Measurements from ENCODE around the gene TMEM219. TPM values are rescaled to one million over a fixed set of nuclear protein-coding genes. Genes with fewer than 3 reads are reported as not detected.

Gene TMEM219
- polyA plus RNA-seq, 1 of the 3 experiments (the other 2 are of a cell fraction): 101 TPM

- TF ChIP-seq TEAD4 (IDR thresholded peaks at IDR 0.05; ENCODE audit: borderline replicate concordance, insufficient read depth): no peak
- no peak for TF ChIP-seq EP300 (IDR thresholded peaks at IDR 0.05; ENCODE audit: borderline replicate concordance in 1 of 2, low read depth in 1 of 2, low read length in 1 of 2)
- no peak for TF ChIP-seq CTCF (IDR thresholded peaks at IDR 0.05)
- no peak for TF ChIP-seq MEF2A (IDR thresholded peaks at IDR 0.05; ENCODE audit: borderline replicate concordance, low read depth)
- no peak for TF ChIP-seq FOSL2 (IDR thresholded peaks at IDR 0.05; ENCODE audit: borderline replicate concordance, low read depth)
- TF ChIP-seq MAX (IDR thresholded peaks at IDR 0.05; ENCODE audit: low read depth): no peak
These were observed 21.7 kb downstream of the TMEM219 start (continued) for GRCh38 chr16:29983420-29984136.

- Histone ChIP-seq H3K36me3 (replicated peaks in 1 of 2; ENCODE audit: control insufficient read depth in 1 of 2, insufficient read depth in 2 of 2, low read length in 1 of 2) (peaks cover 40 to 97% of the 10 kb centered on the region in 2 experiments), H3F3A (replicated peaks; ENCODE audit: insufficient read depth) (no peaks in the 10 kb centered on the region), H4K20me1 (ENCODE audit: insufficient read depth) (no peaks in the 10 kb centered on the region), H3K9me2 (no peaks in the 10 kb centered on the region), H3K4me3 (ENCODE audit: low read depth in 2 of 2, low read length in 1 of 2) (no peak overlapping the region), H3K9ac (no peak overlapping the region), H3K27ac (ENCODE audit: low read depth in 2 of 2, low read length in 1 of 2) (no peak overlapping the region), H3K4me2 (no peak overlapping the region), H3K9me3 (no peaks in the 10 kb centered on the region), H3K27me3 (ENCODE audit: insufficient read depth) (no peaks in the 10 kb centered on the region), H2AFZ (ENCODE audit: low read depth) (no peak overlapping the region), H3K4me1 (ENCODE audit: control insufficient read depth in 1 of 2, insufficient read depth in 2 of 2, low read depth in 1 of 2, low read length in 1 of 2) (no peaks in the 10 kb centered on the region), H3K79me2 (ENCODE audit: insufficient read depth) (no peaks in the 10 kb centered on the region)
- POLR2A ChIA-PET: no interaction called here
- WGBS (ENCODE audit: low lambda C conversion rate): 89% methylated on average over 5 of the region's 6 CpGs
- no peak for TF ChIP-seq NFIC (IDR thresholded peaks at IDR 0.05; ENCODE audit: borderline replicate concordance)
- TF ChIP-seq JUND (IDR thresholded peaks at IDR 0.05): no peak
- no peak for TF ChIP-seq FOSL2 (IDR thresholded peaks at IDR 0.05; ENCODE audit: borderline replicate concordance, low read depth)
- TF ChIP-seq PBX3 (IDR thresholded peaks at IDR 0.05): no peak
- no peak for TF ChIP-seq RXRA (IDR thresholded peaks at IDR 0.05; ENCODE audit: borderline replicate concordance, low read depth)
- TF ChIP-seq FOXJ3 (CRISPR knock-in tag; IDR thresholded peaks at IDR 0.05): no peak
- no peak for TF ChIP-seq TEAD4 (IDR thresholded peaks at IDR 0.05; ENCODE audit: borderline replicate concordance, insufficient read depth)
- TF ChIP-seq EP300 (IDR thresholded peaks at IDR 0.05; ENCODE audit: borderline replicate concordance in 1 of 2, low read depth in 1 of 2, low read length in 1 of 2): no peak
- TF ChIP-seq SMC3 (IDR thresholded peaks at IDR 0.05; ENCODE audit: low read depth, low read length): no peak
- no peak for TF ChIP-seq CHD2 (IDR thresholded peaks at IDR 0.05; ENCODE audit: low read length, partially characterized antibody)
- no peak for TF ChIP-seq GATA2 (CRISPR knock-in tag; IDR thresholded peaks at IDR 0.05)
- no peak for TF ChIP-seq ELF1 (IDR thresholded peaks at IDR 0.05)
- TF ChIP-seq RAD21 (IDR thresholded peaks at IDR 0.05; ENCODE audit: low read length): no peak
- no peak for TF ChIP-seq MEF2A (IDR thresholded peaks at IDR 0.05; ENCODE audit: borderline replicate concordance, low read depth)
- CTCF ChIA-PET: no interaction called here
- DNase-seq: no peak
These were observed 22.4 kb downstream of the TMEM219 start for GRCh38 chr16:29984137-29984763.

Measured in SK-N-SH (cell line).